Activated CD8-positive, alpha-beta T cell treated with anti-CD3 and anti-CD28 coated beads for 36 hours (primary cell): Measurements from ENCODE around the gene MAPK1. TPM values are rescaled to one million over a fixed set of nuclear protein-coding genes. Genes with fewer than 3 reads are reported as not detected.

Experiments used
- ATAC-seq: fragments of 200-7000 bp; cut with Tn5 transposase; one replicate; pipeline ENCODE4 v1.10.0; 2021; ENCODE audit warnings: mild to moderate bottlenecking, moderate library complexity
- CTCF ChIA-PET: fragments of 350-600 bp; sonication (Branson Sonifier 250); formaldehyde crosslinking; loops from one replicate; lab custom pipeline; 2021; ENCODE audit warnings: antibody characterized with exemption; lab: Charles Lee
- POLR2A ChIA-PET: fragments of 350-600 bp; sonication (Branson Sonifier 250); formaldehyde crosslinking; loops from one replicate; lab custom pipeline; 2021; ENCODE audit warnings: antibody characterized with exemption; lab: Charles Lee
- DNase-seq: peaks from one replicate; pipeline ENCODE4 v3.0.0-alpha.2; 2020
- H3K27ac Mint-ChIP-seq: one replicate; pipeline ENCODE4 v1.8.0; 2021; ENCODE audit warnings: mild to moderate bottlenecking, mixed read lengths
- H3K27me3 Mint-ChIP-seq: one replicate; pipeline ENCODE4 v1.8.0; 2021; ENCODE audit warnings: mixed read lengths
- H3K36me3 Mint-ChIP-seq: one replicate; pipeline ENCODE4 v1.8.0; 2021; ENCODE audit warnings: low read depth, mixed read lengths
- H3K4me1 Mint-ChIP-seq: one replicate; pipeline ENCODE4 v1.8.0; 2021; ENCODE audit warnings: low read depth, mixed read lengths
- H3K4me3 Mint-ChIP-seq: one replicate; pipeline ENCODE4 v1.8.0; 2021; ENCODE audit warnings: mild to moderate bottlenecking, moderate library complexity, mixed read lengths
- H3K9me3 Mint-ChIP-seq: one replicate; pipeline ENCODE4 v1.8.0; 2021; ENCODE audit warnings: mixed read lengths
- CTCF ChIP-seq: fragments of 200-600 bp; IDR thresholded peaks from one replicate; pipeline ENCODE4 v1.8.0; 2022; ENCODE audit warnings: antibody characterized with exemption, mild to moderate bottlenecking
- intact Hi-C: fragments of 100-400 bp; cut with micrococcal nuclease; formaldehyde crosslinking; loops from one replicate; pipeline ENCODE4 v1.10.0; 2022
- total RNA-seq, 2 experiments: library from RNA; stranded (reverse); gene quantifications; one replicate each; pipeline ENCODE4 v1.2.3, GENCODE V29; 2021

The MAPK1 gene
- total RNA-seq, 2 experiments from 2014 or later, result 87.1 to 93.4 TPM

DNA sequence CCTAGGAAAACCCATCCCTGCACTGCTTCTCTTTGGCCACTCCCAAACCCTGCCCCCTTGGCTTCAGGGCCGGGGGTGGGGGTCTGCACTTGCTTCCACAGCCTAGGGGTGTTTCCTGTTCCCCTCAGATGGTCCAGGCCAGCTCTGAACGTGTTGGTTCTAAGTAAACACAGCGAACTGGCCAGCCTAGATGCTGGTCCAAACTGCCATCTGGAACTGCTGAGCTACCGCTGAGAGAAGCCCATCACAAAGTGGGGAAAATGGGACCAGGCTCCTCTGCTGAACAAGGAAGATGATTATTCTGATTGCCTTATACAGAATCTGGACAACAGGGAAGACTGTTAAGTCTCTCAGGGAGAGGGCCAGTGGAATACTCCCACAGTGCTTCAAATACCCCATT is 108.4 kb downstream of the MAPK1 start:
- no peak for ATAC-seq
- no peak overlapping the region for H3K27ac Mint-ChIP-seq

DNA sequence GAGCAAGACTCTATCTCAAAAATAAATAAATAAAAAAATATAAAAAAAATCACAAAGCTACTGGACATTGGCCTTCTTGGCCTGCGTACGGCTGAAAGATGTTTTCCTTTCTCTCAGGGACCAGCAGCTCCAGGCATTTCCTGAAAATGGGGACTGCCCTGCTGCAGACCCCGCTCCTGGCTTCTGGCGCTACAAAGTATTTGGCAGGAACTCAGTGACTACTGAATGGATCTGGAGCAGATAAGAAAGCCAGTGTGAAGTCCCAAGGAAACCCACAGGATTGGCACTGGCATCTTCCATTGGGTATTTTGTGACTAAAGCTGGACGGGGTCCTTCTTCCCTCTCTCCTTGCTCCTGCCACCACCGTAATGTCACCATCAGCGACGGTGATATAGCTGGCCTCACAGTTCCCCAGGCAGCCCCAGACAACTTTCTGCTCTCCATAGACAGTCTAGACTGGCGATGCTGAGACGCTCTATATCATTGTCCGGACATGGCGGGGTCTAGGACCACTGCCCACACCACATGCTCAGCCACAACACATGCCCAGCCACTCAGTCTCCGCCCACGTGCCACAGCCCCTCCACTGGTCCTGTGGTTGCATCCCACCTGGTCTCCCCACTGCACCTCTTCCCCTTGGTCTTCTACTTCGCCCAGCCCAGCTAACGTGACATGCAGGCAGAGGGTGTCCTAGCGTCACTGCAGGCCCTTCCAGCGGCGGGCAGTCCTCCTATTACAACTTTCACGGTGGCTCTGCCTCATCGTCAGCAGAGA is 109.2 kb downstream of the MAPK1 start:
- no peak for DNase-seq
- Mint-ChIP-seq H3K27ac (no peak overlapping the region), H3K4me1 (peaks cover 32% of the 10 kb centered on the region), H3K4me3 (no peak overlapping the region), H3K27me3 (no peaks in the 10 kb centered on the region), H3K9me3 (no peaks in the 10 kb centered on the region), H3K36me3 (peaks cover 31% of the 10 kb centered on the region)
- TF ChIP-seq CTCF, result no peak
- intact Hi-C loops, result no loop called here
- CTCF ChIA-PET, result no interaction called here
- POLR2A ChIA-PET, result interaction anchor here (0.8 kb wide), 1 partner anchor 9 kb away, joined by 3 read pairs; no protein-coding TSS in a partner anchor
- ATAC-seq, result no peak

More for the DNA sequence above, 108.4 kb downstream of the MAPK1 start:
- H3K4me1 Mint-ChIP-seq, result peaks cover 40% of the 10 kb centered on the region
- intact Hi-C loops, result no loop called here
- H3K9me3 Mint-ChIP-seq, result no peaks in the 10 kb centered on the region
- TF ChIP-seq CTCF, result no peak
- H3K36me3 Mint-ChIP-seq, result peaks cover 40% of the 10 kb centered on the region
- ChIA-PET CTCF (no interaction called here), POLR2A (no interaction called here)
- H3K4me3 Mint-ChIP-seq, result no peak overlapping the region
- DNase-seq, result no peak
- no peaks in the 10 kb centered on the region for H3K27me3 Mint-ChIP-seq

- H3K27ac Mint-ChIP-seq, result peak overlapping the region; percentile 2
- no peaks in the 10 kb centered on the region for H3K9me3 Mint-ChIP-seq
- peaks cover 18% of the 10 kb centered on the region for H3K36me3 Mint-ChIP-seq
- TF ChIP-seq CTCF, result no peak
- intact Hi-C loops, result no loop called here
- ChIA-PET POLR2A (interaction anchor here (0.7 kb wide), 1 partner anchor 71 kb away, joined by 3 read pairs; no protein-coding TSS in a partner anchor), CTCF (no interaction called here)
- DNase-seq (no peak), ATAC-seq (no peak)
- peaks cover 18% of the 10 kb centered on the region for H3K4me1 Mint-ChIP-seq
- H3K4me3 Mint-ChIP-seq, result no peak overlapping the region
- no peaks in the 10 kb centered on the region for H3K27me3 Mint-ChIP-seq
Measured at GRCh38 chr22:21755851-21756284, 111.6 kb downstream of the MAPK1 start.

DNA sequence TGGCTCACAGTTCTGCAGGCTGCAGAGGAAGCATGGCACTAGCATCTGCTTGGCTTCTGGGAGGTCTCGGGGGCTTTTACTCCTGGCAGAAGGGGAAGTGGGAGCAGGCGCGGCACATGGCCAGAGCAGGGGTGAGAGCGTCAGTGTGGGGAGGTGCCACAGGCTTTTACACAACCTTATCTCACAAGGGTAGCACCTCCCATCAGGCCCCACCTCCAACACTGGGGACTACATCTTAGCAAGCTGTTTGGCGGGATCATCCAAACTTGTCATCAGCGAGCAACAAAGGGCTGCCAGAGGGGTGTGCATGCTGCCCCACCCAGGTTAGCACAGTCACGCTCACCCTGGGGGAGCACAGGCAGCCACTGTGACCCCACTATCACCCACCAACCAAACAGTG is 112.9 kb downstream of the MAPK1 start:
- Mint-ChIP-seq H3K9me3 (no peaks in the 10 kb centered on the region), H3K4me1 (peaks cover 10% of the 10 kb centered on the region), H3K4me3 (no peak overlapping the region), H3K36me3 (peaks cover 14% of the 10 kb centered on the region), H3K27me3 (no peaks in the 10 kb centered on the region), H3K27ac (no peak overlapping the region)
- ATAC-seq (no peak), DNase-seq (no peak)
- intact Hi-C loops, result no loop called here
- no peak for TF ChIP-seq CTCF
- ChIA-PET CTCF (interaction anchor here (0.8 kb wide), 1 partner anchor 41 kb away, joined by 3 read pairs; no protein-coding TSS in a partner anchor), POLR2A (no interaction called here)
